Smooth muscle cell of the brain vasculature (primary cell): Measurements from ENCODE around the gene EIF4EBP2.

Source experiments
- DNase-seq: peaks from one replicate; pipeline ENCODE4 v3.0.0-alpha.2; 2012; ENCODE audit warnings: low read depth, low spot score

Gene EIF4EBP2

DNA sequence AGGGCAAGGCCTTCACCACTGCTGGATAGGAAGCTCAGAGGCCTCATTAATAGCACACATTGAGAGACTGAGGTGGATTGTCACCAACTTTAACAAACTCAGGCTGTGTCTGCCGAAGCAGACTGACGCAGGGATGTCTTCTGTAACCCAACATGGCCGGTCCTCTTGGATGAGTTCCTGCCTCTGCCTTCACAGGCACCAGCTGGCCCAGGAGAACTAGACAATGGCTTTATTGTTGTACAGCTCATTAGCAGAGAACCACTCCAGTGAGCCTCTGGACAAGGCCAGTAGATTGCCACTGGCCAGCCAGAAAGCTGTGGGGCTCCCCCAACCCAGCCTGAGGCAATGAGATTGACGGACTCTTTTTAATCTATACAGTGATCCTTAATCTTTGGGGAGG lies 28.2 kb downstream of the EIF4EBP2 start:
- DNase-seq = no peak

DNA sequence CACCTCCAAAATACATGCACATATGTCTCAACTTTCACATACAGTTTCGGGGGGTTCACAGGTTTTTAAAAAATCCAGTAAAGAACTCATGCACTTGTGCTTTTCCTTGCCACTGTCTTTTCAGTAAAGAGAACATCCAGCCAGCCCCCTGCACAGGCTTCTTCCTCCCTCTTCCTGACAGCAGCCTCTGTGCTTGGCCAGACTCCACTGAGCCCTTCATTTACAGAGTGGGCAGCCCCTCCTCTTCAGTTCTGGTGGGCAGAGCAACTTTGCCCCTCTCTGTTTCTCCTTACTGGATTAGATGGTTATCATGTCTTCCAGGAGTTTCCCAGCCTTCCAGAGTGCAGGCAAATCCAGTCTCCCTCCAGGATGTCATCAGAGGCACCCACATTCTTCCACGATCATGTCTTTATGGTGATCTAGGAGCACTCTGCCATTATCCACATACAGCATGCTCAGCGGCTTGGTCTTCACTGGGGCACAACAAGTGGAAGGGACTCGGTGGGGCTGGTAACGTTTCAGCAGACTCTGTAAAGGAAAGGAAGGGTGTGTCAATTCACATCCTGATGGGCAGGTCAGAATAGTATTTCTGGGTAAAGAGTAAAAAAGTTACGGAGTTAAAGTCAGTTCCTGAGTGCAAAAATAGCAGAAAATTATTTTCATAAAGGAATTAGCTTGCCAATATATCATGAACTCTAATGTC lies 28.8 kb downstream of the EIF4EBP2 start:
- no peak for DNase-seq

- no peak for DNase-seq
Observed at GRCh38 chr10:70433581-70434280, 29.8 kb downstream of the EIF4EBP2 start.

DNA sequence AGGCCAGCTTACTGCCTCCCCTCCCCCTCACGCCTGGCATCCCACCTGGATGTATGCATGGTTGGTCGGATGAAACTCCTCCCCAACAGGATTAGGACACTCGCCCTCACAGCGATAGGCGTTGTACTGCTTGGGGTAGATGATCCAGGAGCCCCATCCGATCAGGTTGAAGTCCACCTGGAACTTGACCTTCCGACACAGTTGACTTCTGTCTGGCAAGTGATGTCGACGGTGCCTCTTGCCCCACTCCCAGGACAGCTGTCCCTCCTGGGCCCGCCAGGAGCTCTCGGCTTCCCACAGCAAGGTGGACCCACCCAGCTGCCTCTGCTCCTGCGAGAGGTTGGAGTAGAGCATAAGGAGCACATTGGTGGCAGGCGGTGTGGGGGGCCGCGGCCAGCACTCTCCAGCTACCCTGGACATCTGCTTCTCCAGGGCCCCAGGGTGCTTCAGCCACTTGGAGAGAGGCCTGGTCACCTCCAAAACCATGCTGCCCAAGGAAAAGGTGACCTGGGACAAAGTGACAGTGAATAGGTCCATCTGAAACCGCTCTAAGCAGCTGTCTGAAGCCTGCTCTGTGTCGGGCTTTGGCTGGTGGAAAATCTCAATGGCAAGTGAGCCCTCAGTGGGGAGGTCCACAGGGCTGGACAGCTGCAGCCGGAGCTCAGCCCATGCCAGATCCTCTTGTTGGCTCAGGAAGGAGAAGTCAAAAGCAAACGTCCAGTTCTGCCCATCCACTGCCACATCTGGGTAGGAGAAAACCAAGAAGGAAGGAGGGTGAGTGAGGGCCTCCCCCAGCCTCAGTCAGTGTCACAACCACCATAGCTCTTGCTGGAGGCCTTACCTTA lies 31.5 kb downstream of the EIF4EBP2 start:
- no peak for DNase-seq

- no peak for DNase-seq
Observed at GRCh38 chr10:70437721-70438120, 33.8 kb downstream of the EIF4EBP2 start.

DNA sequence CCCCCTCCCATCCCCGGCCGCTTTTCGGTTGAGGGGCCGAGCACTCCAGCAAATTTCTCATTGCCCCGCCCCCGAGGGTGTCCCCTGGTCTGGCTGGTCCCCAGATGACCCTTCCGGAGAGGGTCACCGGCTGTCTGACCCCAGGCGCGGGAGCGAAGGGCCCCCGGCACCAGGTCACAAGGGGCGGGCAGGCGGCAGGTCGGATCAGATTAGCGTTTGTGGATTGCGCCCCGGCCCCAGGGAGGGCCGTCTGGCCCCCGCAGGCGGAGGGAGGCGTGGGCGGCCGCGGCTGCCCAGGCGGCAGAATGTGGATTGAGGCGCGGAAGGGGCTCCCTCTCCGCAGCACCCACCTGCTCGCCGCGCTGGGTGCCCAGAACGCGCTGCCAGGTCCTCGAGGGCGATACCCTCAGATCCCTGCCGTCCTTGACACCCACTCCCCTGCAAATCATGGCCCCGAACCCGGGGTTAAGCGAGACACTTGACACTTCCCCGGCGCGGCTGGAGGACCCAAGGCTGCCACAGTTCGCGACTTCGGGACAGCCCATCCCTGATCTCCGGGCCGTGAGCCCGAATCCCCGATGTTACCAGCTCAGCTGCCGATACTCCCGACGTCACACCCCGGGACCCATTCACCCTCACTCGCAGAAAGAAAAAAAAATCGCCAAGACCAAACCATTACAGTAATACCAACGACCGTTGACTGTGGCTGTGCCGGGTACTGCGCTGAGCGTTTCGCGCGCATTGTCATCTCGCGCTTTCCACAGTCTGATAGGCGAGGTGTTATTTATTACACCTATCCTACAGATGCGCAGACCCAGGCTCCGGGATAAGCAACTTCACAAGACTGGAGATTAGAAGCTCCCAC lies 36.6 kb downstream of the EIF4EBP2 start:
- DNase-seq = no peak

DNA sequence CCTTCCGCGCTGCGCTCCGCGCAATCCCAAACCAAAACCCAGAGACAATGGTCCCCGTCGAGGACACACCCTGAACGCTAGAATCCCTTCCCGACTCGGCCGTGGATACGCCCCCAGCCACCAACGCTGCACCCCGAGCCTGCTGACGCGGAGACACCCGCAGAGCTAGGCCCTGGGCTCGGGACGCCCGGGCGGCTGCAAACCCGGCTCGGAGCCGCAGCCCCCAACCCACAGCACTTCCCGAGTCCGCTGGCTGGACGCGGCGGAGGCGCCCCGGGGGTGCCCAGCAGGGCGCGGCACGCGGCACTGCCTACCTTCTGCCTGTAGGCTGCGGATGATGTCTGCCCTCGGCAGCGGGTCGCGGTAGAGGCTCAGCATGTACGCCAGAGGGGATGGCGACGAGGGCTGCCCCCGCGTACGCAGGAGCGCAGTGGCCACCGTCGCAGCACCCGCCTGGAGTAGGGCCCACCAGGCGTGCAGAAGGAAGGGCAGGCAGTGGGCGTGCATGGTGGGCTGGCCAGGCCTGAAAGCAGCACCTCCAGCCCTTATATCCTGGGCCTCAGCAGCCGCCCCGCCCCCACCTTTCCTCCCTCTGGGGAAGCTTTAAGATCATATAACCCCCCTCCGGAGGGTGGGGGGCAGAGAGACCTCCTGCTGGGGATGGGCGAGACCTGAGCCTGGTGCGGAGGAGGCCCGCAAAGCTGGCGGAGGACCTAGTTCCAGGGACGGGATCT lies 37.4 kb downstream of the EIF4EBP2 start, which contains the start of gene NODAL:
Gene NODAL, minus strand, starts transcription at position 521 of the 734 bp plus-strand sequence. Its CDS starts 14 bp downstream, at position 507.
- no peak for DNase-seq

DNA sequence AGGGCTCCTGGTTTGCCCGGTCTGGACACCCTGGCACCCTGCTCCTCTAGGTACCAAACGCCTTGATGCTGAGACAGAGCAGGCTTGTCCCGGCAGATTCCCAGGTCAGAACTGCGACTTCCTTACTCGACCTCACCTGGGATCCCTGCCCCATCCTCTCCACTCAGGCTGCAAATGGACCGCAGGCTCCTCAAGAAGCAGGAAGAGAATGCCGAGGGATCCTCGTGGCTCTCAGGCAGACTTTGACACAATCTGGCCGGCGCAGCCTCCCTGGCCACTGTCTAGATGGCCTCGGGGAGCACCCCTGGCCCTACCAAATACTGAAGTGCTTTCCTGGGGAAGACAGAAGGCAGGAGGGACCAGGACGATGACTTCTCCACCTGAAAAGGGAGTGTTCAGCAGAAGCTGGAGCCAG lies 38.0 kb downstream of the EIF4EBP2 start:
- DNase-seq = no peak

- DNase-seq = no peak
Observed at GRCh38 chr10:70442332-70442988, 38.5 kb downstream of the EIF4EBP2 start.

DNA sequence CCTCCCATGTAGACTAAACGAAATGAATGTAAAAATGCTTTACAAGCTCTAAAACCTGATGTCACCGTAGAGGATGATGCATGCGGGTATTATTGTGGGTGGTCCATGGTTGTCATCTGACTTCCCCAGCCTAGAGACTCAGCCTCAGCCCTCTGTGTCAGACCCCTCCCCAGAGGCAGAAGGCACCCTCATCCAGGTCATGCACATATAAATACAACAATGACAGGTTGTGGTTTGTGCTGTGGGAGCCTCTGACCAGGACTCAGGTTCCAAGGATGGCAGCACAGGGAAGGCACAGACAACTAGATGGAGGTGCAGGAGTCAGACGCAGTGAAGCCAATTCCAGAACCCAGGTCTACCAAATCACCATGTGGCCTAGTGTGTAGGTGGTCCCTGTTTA lies 40.8 kb downstream of the EIF4EBP2 start:
- no peak for DNase-seq

DNA sequence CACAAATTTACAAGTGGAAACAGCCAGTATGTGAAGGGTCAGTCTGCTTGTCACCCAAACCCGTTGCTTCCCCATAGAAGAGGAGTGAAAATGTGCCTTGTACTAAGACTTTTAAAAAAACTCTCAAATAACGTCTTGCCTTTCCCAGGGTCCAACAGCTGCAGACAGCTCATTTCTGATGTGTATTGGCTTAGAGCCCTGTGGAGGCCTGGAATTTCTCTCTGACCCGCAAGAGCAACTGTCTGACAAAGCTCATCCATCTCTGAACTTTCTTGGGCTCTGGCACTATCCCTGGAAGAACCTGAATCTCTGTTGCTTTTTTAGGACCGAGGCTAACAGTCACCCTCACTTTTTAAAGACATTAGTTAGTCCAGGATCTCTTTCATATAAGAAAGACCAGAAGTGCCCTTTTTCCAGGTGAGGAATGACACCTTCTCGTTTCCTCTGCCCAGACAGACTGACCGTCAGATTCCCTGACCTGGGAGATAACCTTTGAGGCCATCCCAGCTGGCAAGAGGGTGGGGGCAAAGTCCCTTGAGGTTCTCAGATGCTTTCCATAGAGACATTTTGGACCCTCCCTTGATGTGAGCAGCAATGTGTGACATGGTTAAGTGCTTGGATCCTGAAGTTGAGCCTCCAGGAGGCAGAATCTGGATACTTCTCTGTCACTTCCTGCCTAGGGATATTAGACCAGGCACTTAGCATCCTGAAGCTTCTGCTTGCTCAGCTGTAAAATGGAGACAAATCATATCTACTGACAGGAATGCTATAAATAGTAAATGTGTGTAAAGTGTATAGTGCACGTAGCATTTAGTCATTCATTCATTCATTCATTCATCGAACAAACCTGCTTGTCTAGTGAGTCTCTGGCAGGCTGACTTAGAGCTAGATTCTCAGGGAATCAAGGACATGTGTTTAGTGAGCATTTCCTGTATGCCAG lies 42.0 kb downstream of the EIF4EBP2 start:
- no peak for DNase-seq

- DNase-seq = no peak
Observed at GRCh38 chr10:70448236-70448635, 44.3 kb downstream of the EIF4EBP2 start.

GRCh38 chr10:70455213-70455630 lies 51.3 kb downstream of the EIF4EBP2 start:
- no peak for DNase-seq

GRCh38 chr10:70456164-70456563 lies 52.2 kb downstream of the EIF4EBP2 start:
- no peak for DNase-seq

GRCh38 chr10:70457759-70458305 lies 53.9 kb downstream of the EIF4EBP2 start:
- no peak for DNase-seq

- DNase-seq = peak; percentile 49
Observed at GRCh38 chr10:70458329-70459060, 54.5 kb downstream of the EIF4EBP2 start.

GRCh38 chr10:70459061-70459773 lies 55.3 kb downstream of the EIF4EBP2 start:
- no peak for DNase-seq
